Measurements from ENCODE around the gene SEMA4G.

The SEMA4G gene

DNA sequence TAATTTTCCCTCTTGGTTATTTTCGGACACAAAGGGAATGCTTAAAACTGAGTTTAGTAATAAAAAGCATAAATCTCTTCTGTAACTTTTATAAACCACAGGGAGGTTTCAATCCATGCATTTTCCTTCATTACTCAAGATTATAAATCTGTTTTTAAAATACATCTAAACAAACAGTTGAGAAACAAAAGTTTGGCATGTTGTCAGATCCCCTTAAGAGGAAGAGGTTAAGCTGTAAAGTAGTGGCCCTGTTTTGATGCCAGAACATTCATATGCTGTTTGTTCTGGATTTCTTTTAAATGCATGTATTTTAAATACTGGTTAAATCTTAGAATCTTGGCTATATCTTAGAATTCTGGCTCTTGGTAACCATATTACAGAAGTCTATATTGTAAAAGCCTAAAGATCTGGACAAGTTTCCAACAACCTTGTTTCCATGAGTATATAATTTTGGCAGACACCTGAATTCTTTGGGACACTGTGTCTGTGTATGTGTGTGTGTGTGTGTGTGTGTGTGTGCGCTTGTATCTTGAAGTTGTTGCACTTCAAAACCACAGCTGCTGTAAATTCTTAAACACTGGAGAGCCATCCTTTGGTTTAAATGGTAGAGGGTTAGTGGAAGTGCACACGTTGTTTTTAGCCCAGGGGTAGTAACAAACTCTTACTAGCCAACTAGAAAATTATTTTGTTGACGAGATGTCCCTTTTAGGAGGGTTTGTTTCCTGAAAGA is 6.8 kb upstream of the SEMA4G start:
- no peak overlapping the region for H3K4me3 ChIP-seq (replicated peaks; ENCODE audit: low read depth, low read length)
- DNase-seq (ENCODE audit: extremely low read depth, low read depth) = no peak
- no peak for TF ChIP-seq CTCF (IDR thresholded peaks at IDR 0.05; ENCODE audit: low read depth, low read length, missing control alignments)

- no peak for TF ChIP-seq CTCF (IDR thresholded peaks at IDR 0.05; ENCODE audit: low read depth, low read length, missing control alignments)
- DNase-seq (ENCODE audit: extremely low read depth, low read depth) = no peak
- H3K4me3 ChIP-seq (replicated peaks; ENCODE audit: low read depth, low read length) = no peak overlapping the region
Observed at GRCh38 chr10:100963826-100964225, 5.5 kb upstream of the SEMA4G start.

DNA sequence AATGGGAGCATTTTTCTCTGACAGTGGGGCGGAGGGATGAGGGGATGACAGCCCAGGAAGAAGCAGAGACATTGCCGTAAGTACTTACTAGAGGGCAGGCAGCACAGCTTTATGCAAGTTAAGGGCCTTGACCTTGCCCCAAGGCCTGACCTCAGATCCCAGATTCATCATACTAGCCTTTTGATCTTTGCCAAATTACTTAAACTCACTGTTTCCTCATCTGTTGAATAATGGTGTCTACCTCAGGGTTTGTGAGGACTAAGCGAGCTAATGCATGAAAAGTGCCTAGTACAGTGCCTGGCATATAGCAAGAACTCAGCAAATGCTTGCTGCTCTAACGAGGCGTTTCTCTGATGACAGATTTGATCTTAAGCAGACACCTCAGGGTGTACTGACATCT is 3.5 kb upstream of the SEMA4G start:
- H3K4me3 ChIP-seq (replicated peaks; ENCODE audit: low read depth, low read length) = no peak overlapping the region
- no peak for DNase-seq (ENCODE audit: extremely low read depth, low read depth)
- TF ChIP-seq CTCF (IDR thresholded peaks at IDR 0.05; ENCODE audit: low read depth, low read length, missing control alignments) = no peak

GRCh38 chr10:100966887-100967286 is 2.4 kb upstream of the SEMA4G start:
- TF ChIP-seq CTCF (IDR thresholded peaks at IDR 0.05; ENCODE audit: low read depth, low read length, missing control alignments) = no peak
- DNase-seq (ENCODE audit: extremely low read depth, low read depth) = no peak
- no peak overlapping the region for H3K4me3 ChIP-seq (replicated peaks; ENCODE audit: low read depth, low read length)

GRCh38 chr10:100967332-100967731 is 2.0 kb upstream of the SEMA4G start:
- DNase-seq (ENCODE audit: extremely low read depth, low read depth) = no peak
- no peak overlapping the region for H3K4me3 ChIP-seq (replicated peaks; ENCODE audit: low read depth, low read length)
- no peak for TF ChIP-seq CTCF (IDR thresholded peaks at IDR 0.05; ENCODE audit: low read depth, low read length, missing control alignments)

- no peak for TF ChIP-seq CTCF (IDR thresholded peaks at IDR 0.05; ENCODE audit: low read depth, low read length, missing control alignments)
- no peak for DNase-seq (ENCODE audit: extremely low read depth, low read depth)
- H3K4me3 ChIP-seq (replicated peaks; ENCODE audit: low read depth, low read length) = no peak overlapping the region
Observed at GRCh38 chr10:100968062-100968736, 1.1 kb upstream of the SEMA4G start.
